AML-193 (cell line): ENCODE measurements around the gene MBP.

Experiments
- DNase-seq, 2 experiments: peaks; one replicate each; lab custom pipeline; 2025; lab: John Stamatoyannopoulos, UW

The MBP gene

GRCh38 chr18:77100751-77101355, 31.7 kb downstream of the MBP start:
- no peak for DNase-seq

- no peak for DNase-seq
These were observed 32.9 kb downstream of the MBP start for GRCh38 chr18:77099485-77100370.

- no peak for DNase-seq
These were observed 33.9 kb downstream of the MBP start for GRCh38 chr18:77098538-77099174.

GRCh38 chr18:77098029-77098428, 34.6 kb downstream of the MBP start:
- peak; percentile 50 to 60 for DNase-seq

- DNase-seq: no peak
These were observed 35.4 kb downstream of the MBP start for GRCh38 chr18:77096936-77097886.

- DNase-seq: peak; percentile 56 to 61
These were observed 36.9 kb downstream of the MBP start for GRCh38 chr18:77095391-77096371.

- no peak for DNase-seq
These were observed 39.0 kb downstream of the MBP start for GRCh38 chr18:77093586-77093985.

GRCh38 chr18:77093067-77093430, 39.5 kb downstream of the MBP start:
- DNase-seq: no peak

GRCh38 chr18:77092104-77093066, 40.2 kb downstream of the MBP start:
- no peak for DNase-seq

GRCh38 chr18:77091366-77091765, 41.2 kb downstream of the MBP start:
- no peak for DNase-seq

- DNase-seq: no peak
These were observed 41.9 kb downstream of the MBP start for GRCh38 chr18:77090546-77091174.

- DNase-seq: no peak
These were observed 42.8 kb downstream of the MBP start for GRCh38 chr18:77089723-77090285.

GRCh38 chr18:77088963-77089722, 43.4 kb downstream of the MBP start:
- no peak for DNase-seq

- DNase-seq: no peak
These were observed 45.0 kb downstream of the MBP start for GRCh38 chr18:77087393-77088141.

GRCh38 chr18:77086656-77087392, 45.8 kb downstream of the MBP start:
- DNase-seq: no peak

- DNase-seq: no peak
These were observed 46.5 kb downstream of the MBP start for GRCh38 chr18:77086034-77086433.

- no peak for DNase-seq
These were observed 47.9 kb downstream of the MBP start for GRCh38 chr18:77084688-77085035.
